Measurements from ENCODE around the gene SPOCK1. TPM values are rescaled to one million over a fixed set of nuclear protein-coding genes. Genes with fewer than 3 reads are reported as not detected.
"Not testable (repeated sequence)": the region's sequence is repeated elsewhere in the genome, so short reads cannot be mapped to it uniquely, and the experiment has no call there.

SPOCK1 gene
- total RNA-seq, 1 donor from 2014 or later, result 8.4 TPM

GRCh38 chr5:137240285-137240684 lies 258.8 kb downstream of the SPOCK1 start:
- Histone ChIP-seq H3K27ac (no peak overlapping the region), H3K36me3 (no peaks in the 10 kb centered on the region), H3K9me3 (no peaks in the 10 kb centered on the region), H3K4me3 (no peak overlapping the region), H3K4me1 (no peaks in the 10 kb centered on the region), H3K27me3 (ENCODE audit: low read depth) (no peaks in the 10 kb centered on the region)
- no peak for DNase-seq
- no peak for ATAC-seq
- TF ChIP-seq, protein P1, sequence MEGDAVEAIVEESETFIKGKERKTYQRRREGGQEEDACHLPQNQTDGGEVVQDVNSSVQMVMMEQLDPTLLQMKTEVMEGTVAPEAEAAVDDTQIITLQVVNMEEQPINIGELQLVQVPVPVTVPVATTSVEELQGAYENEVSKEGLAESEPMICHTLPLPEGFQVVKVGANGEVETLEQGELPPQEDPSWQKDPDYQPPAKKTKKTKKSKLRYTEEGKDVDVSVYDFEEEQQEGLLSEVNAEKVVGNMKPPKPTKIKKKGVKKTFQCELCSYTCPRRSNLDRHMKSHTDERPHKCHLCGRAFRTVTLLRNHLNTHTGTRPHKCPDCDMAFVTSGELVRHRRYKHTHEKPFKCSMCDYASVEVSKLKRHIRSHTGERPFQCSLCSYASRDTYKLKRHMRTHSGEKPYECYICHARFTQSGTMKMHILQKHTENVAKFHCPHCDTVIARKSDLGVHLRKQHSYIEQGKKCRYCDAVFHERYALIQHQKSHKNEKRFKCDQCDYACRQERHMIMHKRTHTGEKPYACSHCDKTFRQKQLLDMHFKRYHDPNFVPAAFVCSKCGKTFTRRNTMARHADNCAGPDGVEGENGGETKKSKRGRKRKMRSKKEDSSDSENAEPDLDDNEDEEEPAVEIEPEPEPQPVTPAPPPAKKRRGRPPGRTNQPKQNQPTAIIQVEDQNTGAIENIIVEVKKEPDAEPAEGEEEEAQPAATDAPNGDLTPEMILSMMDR (IDR thresholded peaks at IDR 0.05), result no peak
- intact Hi-C loops (cut with DNase I), result no loop called here

GRCh38 chr5:137236849-137237507 lies 262.1 kb downstream of the SPOCK1 start:
- no peaks in the 10 kb centered on the region for H3K27me3 ChIP-seq (ENCODE audit: low read depth)
- H3K27ac ChIP-seq, result no peak overlapping the region
- no peaks in the 10 kb centered on the region for H3K4me1 ChIP-seq
- ATAC-seq, result no peak
- no peak overlapping the region for H3K4me3 ChIP-seq
- H3K9me3 ChIP-seq, result no peaks in the 10 kb centered on the region
- DNase-seq, result no peak
- intact Hi-C loops (cut with DNase I), result no loop called here
- TF ChIP-seq, protein P1 (IDR thresholded peaks at IDR 0.05), result no peak
- no peaks in the 10 kb centered on the region for H3K36me3 ChIP-seq

DNA sequence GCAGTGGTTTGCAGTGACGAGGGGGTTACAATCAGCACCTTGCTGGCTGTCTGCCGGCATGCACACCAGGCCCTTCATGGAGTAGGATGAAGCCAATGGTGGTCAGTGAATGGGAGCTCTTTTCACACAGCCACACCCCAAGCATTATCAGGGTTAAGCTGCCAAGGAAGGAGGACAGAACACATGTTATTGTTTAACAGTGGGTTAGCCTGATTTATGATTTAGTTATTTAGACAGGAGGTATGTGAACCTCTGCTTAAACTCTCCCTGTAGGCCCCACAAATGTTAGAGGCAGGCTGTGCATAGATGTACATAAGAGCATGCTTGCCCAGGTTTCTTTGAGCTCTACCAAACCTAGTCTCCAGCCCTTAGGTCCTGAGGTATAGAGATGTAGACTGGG lies 262.9 kb downstream of the SPOCK1 start:
- Histone ChIP-seq H3K4me3 (no peak overlapping the region), H3K36me3 (no peaks in the 10 kb centered on the region), H3K9me3 (no peaks in the 10 kb centered on the region), H3K27ac (no peak overlapping the region), H3K4me1 (no peaks in the 10 kb centered on the region), H3K27me3 (ENCODE audit: low read depth) (no peaks in the 10 kb centered on the region)
- DNase-seq (no peak), ATAC-seq (no peak)
- TF ChIP-seq, protein P1 (IDR thresholded peaks at IDR 0.05), result no peak
- intact Hi-C loops (cut with DNase I), result no loop called here

DNA sequence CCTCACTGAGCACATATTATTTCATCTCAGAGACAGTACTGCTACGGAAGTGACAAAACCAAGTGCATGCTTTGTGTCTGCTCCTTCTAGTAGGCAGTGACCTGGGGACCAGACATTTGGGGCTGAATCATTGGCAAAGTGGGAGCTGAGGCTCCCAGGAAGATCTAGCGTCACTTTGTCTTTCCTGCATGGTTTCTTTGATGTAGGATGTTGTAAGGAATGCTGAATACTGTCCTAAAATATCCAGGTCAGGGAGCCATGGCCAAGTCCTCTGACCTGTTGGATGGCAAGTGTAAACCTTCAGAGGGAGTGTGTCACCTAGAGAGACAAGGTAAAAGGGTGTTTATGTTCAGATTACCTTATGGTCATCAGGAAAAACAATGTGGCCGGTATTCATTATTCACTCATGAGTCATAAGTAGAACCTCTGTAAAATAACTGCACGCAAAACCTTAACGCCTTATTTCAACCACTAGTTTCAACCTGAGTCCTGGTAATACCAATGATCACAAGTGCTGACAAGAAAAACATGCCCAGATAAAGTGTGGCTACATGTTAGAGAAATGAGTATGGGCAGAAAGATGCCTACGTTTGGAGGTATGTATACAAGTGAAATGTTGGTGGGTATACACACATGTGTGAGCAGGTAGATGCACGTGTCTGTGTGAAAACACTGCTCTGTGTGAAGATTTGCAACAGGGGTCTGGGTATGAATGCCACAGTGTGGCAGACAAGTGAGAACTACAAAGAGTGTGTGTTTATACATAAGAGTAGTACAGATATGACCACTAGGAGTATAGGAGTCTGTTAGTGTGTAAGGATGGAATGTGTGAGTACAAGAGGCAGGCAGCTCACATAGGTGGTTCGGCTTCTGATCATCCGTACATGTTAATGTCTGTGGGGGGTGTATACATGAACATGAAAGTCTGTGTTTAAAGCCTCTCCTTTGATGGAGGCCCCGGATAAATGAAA lies 263.9 kb downstream of the SPOCK1 start:
- DNase-seq, result no peak
- TF ChIP-seq, protein P1 (IDR thresholded peaks at IDR 0.05), result no peak
- ATAC-seq, result no peak
- H3K27me3 ChIP-seq (ENCODE audit: low read depth), result no peaks in the 10 kb centered on the region
- H3K27ac ChIP-seq, result no peak overlapping the region
- no peaks in the 10 kb centered on the region for H3K9me3 ChIP-seq
- no peaks in the 10 kb centered on the region for H3K36me3 ChIP-seq
- no peak overlapping the region for H3K4me3 ChIP-seq
- no peaks in the 10 kb centered on the region for H3K4me1 ChIP-seq
- intact Hi-C loops (cut with DNase I), result no loop called here

DNA sequence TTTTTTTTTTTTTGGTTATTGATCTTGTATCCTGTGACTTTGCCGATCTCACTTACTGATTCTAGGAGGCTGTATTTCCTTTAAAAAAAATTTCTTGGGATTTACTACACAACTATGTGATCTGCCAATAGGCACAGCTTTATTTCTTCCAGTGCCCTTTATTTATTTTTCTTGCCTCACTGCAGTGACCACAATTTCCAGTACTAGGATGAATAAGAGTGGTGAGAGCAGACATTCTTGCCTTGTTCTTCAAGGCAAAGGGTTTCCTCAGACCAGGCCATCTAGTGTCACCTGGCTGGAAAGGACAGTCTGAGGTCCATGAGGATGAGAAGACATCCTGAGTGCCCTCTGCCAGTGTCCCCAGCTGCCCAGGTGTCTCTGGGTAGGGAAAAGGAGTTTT lies 265.4 kb downstream of the SPOCK1 start:
- ATAC-seq (no peak), DNase-seq (no peak)
- Histone ChIP-seq H3K4me3 (no peak overlapping the region), H3K4me1 (no peaks in the 10 kb centered on the region), H3K9me3 (no peaks in the 10 kb centered on the region), H3K27ac (no peak overlapping the region), H3K36me3 (no peaks in the 10 kb centered on the region), H3K27me3 (ENCODE audit: low read depth) (no peaks in the 10 kb centered on the region)
- intact Hi-C loops (cut with DNase I), result no loop called here
- TF ChIP-seq, protein P1 (IDR thresholded peaks at IDR 0.05), result no peak

GRCh38 chr5:137233304-137233703 lies 265.8 kb downstream of the SPOCK1 start:
- H3K36me3 ChIP-seq; H3K27ac ChIP-seq; DNase-seq; ATAC-seq; H3K4me1 ChIP-seq; H3K9me3 ChIP-seq; intact Hi-C loops (cut with DNase I); H3K27me3 ChIP-seq (ENCODE audit: low read depth); H3K4me3 ChIP-seq: not testable (repeated sequence)

All from lower lobe of right lung (tissue), 2 donors.